Measurements from ENCODE around the gene IFIT1B.

DNA sequence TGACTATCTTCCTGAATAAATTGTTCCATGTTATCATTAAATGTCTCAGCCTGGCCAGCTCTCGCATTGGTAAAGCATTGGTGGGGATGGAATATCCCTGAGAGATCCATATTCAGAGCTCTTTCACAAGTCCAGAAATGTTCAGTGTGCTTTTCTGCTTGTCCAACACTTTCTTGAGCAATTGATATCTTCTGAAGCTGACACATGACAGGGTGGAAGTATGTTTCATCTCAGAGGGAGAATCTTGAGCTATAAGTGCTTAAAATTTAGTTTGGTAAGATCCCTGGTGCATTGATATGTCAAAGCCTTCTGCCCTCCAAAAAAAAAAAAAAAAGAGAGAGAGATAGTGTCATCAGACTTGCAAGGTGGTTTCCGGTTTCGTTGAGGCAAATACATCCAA, 42.6 kb upstream of the IFIT1B start:
- no peak for TF ChIP-seq CEBPB (IDR thresholded peaks at IDR 0.05; ENCODE audit: low read depth, low read length)
- TF ChIP-seq, protein P1, sequence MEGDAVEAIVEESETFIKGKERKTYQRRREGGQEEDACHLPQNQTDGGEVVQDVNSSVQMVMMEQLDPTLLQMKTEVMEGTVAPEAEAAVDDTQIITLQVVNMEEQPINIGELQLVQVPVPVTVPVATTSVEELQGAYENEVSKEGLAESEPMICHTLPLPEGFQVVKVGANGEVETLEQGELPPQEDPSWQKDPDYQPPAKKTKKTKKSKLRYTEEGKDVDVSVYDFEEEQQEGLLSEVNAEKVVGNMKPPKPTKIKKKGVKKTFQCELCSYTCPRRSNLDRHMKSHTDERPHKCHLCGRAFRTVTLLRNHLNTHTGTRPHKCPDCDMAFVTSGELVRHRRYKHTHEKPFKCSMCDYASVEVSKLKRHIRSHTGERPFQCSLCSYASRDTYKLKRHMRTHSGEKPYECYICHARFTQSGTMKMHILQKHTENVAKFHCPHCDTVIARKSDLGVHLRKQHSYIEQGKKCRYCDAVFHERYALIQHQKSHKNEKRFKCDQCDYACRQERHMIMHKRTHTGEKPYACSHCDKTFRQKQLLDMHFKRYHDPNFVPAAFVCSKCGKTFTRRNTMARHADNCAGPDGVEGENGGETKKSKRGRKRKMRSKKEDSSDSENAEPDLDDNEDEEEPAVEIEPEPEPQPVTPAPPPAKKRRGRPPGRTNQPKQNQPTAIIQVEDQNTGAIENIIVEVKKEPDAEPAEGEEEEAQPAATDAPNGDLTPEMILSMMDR (IDR thresholded peaks at IDR 0.05; ENCODE audit: control extremely low read depth in 1 of 3, insufficient read depth in 1 of 3, low read depth in 1 of 3, low read length in 3 of 3) = no peak
- TF ChIP-seq POLR2A (IDR thresholded peaks at IDR 0.05; ENCODE audit: control extremely low read depth in 1 of 2, low read depth in 2 of 2, low read length in 2 of 2) = no peak
- TF ChIP-seq POU5F1 (IDR thresholded peaks at IDR 0.05; ENCODE audit: low read depth, low read length) = no peak
- TF ChIP-seq FOSL1 (IDR thresholded peaks at IDR 0.05; ENCODE audit: insufficient read depth, low read depth, low read length) = no peak
- TF ChIP-seq YY1 (IDR thresholded peaks at IDR 0.05; ENCODE audit: low read depth, low read length) = no peak
- no peak for TF ChIP-seq EZH2 (IDR thresholded peaks at IDR 0.05; ENCODE audit: low read depth, low read length, severe bottlenecking)
- TF ChIP-seq, protein P2, sequence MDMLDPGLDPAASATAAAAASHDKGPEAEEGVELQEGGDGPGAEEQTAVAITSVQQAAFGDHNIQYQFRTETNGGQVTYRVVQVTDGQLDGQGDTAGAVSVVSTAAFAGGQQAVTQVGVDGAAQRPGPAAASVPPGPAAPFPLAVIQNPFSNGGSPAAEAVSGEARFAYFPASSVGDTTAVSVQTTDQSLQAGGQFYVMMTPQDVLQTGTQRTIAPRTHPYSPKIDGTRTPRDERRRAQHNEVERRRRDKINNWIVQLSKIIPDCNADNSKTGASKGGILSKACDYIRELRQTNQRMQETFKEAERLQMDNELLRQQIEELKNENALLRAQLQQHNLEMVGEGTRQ (IDR thresholded peaks at IDR 0.05; ENCODE audit: low read length) = no peak

Measured in H1 (cell line).